SIG-M5 treated with dmso at 0.1 percent for 504 hours (cell line): ENCODE measurements around the gene KATNBL1.
"Not testable (repeated sequence)": the region's sequence is repeated elsewhere in the genome, so short reads cannot be mapped to it uniquely, and the experiment has no call there.

ENCODE experiments used
- DNase-seq: peaks from one replicate; lab custom pipeline; 2025; ENCODE audit not compliant: unreplicated experiment; lab: John Stamatoyannopoulos, UW

Gene KATNBL1

GRCh38 chr15:34203936-34204335 lies 6.0 kb downstream of the KATNBL1 start:
- no peak for DNase-seq

GRCh38 chr15:34203305-34203704 lies 6.6 kb downstream of the KATNBL1 start:
- DNase-seq, result no peak

GRCh38 chr15:34193272-34193671 lies 16.6 kb downstream of the KATNBL1 start:
- DNase-seq, result not testable (repeated sequence)

DNA sequence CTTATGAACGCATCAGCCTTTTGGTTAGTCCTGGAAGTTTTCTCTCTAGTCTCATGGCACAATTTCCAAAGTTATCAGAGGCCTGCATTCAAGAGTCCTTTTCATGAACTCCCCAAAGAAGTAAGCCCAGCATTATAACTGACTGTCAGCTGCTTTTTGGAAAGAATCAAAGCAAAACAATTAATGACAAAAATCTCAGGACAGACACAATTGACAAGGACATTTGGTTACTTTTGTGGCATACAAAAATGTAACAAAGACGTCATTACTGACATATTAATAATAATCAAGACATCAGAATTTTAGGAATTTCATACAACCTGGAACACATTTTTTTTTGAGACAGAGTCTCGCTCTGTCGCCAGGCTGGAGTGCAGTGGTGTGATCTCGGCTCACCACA lies 21.2 kb downstream of the KATNBL1 start:
- DNase-seq, result no peak

DNA sequence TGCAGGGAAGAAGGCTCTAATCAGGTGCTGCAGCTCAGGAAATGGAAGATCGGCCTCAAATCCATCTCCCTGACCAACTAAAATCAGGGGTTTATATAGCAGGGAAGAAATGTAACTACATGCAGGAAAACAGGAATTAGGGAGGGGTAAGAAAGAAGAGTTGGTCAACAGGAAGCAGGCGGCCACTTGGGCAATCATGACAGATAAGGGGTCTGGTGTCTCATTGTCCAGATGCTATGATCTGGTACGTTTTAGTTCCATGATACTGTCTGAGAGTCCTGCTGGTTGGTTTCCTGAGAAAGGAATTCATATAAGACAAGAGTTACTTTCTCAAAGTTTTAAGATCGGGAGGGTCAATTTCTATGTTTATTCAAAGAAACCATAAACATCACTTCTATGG lies 24.2 kb downstream of the KATNBL1 start:
- no peak for DNase-seq

GRCh38 chr15:34182942-34183341 lies 27.0 kb downstream of the KATNBL1 start:
- peak; percentile 4 for DNase-seq

- no peak for DNase-seq
Measured at GRCh38 chr15:34179234-34179633, 30.7 kb downstream of the KATNBL1 start.

- not testable (repeated sequence) for DNase-seq
Measured at GRCh38 chr15:34165987-34166573, 43.8 kb downstream of the KATNBL1 start.

- peak; percentile 42 for DNase-seq
Measured at GRCh38 chr15:34161329-34161963, 48.5 kb downstream of the KATNBL1 start.

- DNase-seq, result no peak
Measured at GRCh38 chr15:34160735-34161134, 49.2 kb downstream of the KATNBL1 start.

GRCh38 chr15:34158355-34158754 lies 51.5 kb downstream of the KATNBL1 start:
- DNase-seq, result no peak

- DNase-seq, result no peak
Measured at GRCh38 chr15:34155859-34156258, 54.0 kb downstream of the KATNBL1 start.

DNA sequence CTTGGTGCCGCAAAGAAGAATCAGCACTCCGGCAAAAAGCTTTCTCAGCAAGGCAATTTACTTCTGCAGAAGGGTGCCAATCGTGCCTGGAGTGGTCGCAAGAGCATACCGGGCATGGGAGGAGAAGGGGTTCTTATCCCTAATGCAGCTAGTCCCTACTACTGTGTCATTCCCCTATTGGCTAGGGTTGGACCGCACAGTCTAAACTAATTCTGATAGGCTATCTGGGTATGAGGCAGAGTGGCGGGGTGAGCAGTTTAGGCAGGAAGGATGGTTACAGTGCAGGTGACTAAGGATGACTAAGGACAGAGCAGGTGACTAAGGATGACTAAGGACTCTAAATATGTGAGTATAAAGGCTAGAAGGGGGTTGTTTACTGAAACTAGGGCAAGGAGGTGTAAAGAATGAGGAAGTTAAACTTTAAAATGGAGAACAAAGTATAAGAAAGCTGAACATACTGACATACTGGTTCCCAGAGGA lies 55.1 kb downstream of the KATNBL1 start:
- peak; percentile 27 for DNase-seq

GRCh38 chr15:34147371-34148140 lies 62.3 kb downstream of the KATNBL1 start:
- DNase-seq, result no peak

DNA sequence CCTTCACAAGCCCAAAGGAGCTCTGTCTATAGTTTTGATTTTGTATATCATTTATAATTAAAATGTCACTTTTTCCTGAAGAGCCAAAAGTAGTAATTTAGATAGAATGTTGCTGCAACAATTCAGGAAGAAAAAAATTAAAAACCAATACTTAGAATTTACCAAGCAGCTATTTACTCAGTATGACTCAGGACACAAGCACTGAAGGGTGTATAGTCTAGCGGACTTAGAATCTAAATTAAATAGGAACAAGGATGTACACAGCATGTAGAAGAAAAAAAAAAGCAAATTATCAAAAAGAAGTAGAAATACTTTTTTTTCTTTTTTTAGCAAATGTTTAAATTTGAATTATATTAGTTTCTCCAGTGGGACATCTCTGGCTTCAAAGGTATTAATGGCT lies 76.4 kb downstream of the KATNBL1 start:
- no peak for DNase-seq

DNA sequence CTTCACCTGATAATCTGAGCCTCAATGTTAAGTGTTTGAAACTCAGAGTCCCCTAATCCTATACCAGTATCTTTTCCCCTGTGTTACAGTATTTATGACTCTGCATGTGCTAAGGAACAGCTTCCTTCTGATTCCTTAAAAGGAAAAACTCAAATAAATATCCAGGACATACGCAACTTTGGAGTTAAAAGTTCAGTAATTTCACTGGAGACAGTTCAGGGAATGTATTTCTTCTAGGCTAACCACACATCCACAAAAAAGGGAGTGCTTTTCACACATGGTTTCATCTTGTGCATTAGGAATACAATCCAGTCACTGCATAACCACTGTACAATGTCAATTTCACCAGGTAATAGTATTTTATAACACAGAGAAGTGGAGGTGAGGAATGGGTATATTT lies 77.0 kb downstream of the KATNBL1 start:
- DNase-seq, result no peak

DNA sequence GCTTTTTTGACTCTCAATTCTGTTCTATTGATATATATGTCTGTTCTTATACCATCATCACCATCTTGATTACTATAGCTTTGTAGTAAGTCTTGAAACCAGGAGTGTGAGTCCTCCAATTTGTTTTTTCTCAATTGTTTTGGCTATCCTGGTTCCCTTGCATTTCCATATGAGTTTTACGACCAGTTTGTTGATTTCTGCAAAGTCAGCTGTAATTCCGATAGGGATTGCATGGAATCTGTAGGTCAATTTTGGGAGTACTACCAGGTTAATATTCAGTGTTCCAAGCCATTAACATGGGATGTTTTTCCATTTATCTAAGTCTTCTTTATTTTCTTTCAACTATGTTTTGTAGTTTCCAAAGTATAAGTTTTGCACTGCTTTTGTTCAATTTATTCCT lies 81.0 kb downstream of the KATNBL1 start:
- no peak for DNase-seq

DNA sequence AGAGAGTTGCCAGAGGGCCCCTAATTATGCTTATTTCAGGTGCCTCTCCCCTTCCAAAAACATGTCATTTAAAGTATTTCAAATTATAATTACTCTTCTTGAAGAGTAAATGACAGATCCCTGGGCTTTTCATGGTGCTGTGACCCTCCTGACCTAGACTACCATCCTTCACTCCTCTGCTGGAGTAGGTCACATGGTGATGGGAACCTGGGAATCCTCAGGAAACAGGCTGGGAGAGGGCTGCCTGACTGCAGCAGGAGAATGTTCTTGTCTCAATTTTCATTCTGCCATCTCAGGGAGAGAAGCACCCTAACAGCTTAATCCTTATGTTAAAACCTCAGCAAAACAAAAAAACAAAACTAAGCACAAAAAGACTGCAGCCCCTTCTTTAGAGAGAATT lies 83.4 kb downstream of the KATNBL1 start:
- DNase-seq, result no peak

DNA sequence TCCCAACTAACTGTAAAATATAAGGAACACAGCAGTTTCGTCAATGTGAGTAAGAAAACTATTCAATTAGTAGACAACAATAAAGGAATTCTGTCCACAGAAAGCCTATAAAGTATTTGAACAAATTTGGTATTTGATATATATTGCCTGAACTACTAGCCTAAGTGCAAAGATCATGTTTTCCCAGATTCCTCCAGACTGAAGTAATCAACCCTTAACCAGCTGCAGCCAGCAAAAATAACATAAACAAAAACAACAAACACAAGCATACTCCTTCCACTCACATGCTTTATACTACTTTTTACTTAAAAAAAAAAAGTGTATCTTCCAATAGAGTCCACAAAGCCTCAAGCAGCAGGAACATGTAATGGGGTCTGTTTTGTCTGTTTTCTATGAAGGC lies 84.0 kb downstream of the KATNBL1 start:
- DNase-seq, result no peak

DNA sequence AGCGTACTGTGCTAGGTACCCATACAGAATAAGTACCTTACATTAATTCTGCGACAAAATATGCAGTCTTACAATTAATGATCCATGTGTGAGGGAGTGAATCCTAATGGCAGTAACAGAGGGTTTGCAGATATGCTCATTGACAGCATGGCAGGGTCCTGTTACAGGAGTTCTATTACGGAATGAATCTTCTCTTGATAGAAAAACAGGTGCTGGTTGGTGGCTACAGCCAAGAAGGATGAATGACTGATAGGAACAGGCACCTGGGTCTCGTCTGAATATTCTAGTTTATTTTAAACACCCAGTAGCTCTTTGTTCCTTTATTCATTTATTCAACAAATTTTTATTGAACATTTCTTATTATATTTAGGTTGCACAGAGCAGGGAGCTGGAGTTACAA lies 85.2 kb downstream of the KATNBL1 start:
- no peak for DNase-seq

DNA sequence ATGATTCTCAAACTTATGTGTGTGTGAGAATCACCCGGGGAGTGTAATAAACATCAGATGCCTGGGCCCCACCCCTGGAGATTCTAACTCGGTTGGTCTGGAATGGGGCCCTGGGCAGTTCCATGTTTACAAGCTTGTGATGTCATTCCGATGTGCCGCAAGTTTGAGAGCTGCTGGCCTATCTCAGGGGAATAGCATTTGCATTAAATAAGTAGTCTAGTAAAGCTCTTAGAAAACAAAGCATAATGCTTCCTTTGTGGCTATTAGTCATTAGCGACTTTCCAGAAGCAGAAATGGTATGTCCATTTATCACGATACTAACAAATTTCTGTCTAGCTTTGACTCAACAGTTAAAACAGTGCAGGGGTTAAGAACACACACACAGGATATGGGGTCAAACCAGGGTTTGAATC lies 87.1 kb downstream of the KATNBL1 start:
- no peak for DNase-seq

GRCh38 chr15:34121786-34122185 lies 88.1 kb downstream of the KATNBL1 start:
- not testable (repeated sequence) for DNase-seq
